BJ (cell line): Measurements from ENCODE around the gene TRIM65. TPM values are rescaled to one million over a fixed set of nuclear protein-coding genes. Genes with fewer than 3 reads are reported as not detected.

Source experiments
- CTCF ChIA-PET: fragments of 350-600 bp; formaldehyde crosslinking; extraction: SDS; loops from one replicate; lab custom pipeline; 2021; ENCODE audit warnings: antibody characterized with exemption, inconsistent platforms; lab: Yijun Ruan, JAX
- POLR2A ChIA-PET: fragments of 300-600 bp; sonication (Branson Sonifier 250); formaldehyde crosslinking; extraction: SDS; loops from one replicate; lab custom pipeline; 2021; ENCODE audit warnings: antibody characterized with exemption; lab: Charles Lee
- DNase-seq: peaks from one replicate; pipeline ENCODE4 v3.0.0-alpha.2; 2011; ENCODE audit warnings: low read depth
- H3K27me3 ChIP-seq: 2 replicates; pipeline ENCODE4 v1.6.0; 2011; ENCODE audit warnings: low read length; ENCODE audit not compliant: control insufficient read depth, insufficient read depth
- H3K36me3 ChIP-seq: 2 replicates; pipeline ENCODE4 v1.5.1; 2011; ENCODE audit warnings: low read length; ENCODE audit not compliant: control insufficient read depth, insufficient read depth
- H3K4me3 ChIP-seq: 2 replicates; pipeline ENCODE4 v1.5.1; 2011; ENCODE audit warnings: low read depth, mild to moderate bottlenecking, control low read depth, low read length
- polyA plus RNA-seq: library from polyadenylated mRNA; depleted of rRNA; stranded (reverse); fragments of >200 nt; gene quantifications from 2 replicates; pipeline ENCODE4 v1.2.3, GENCODE V29; 2011
- TF ChIP-seq, protein P1 (sequence below): IDR thresholded peaks from 2 replicates; pipeline ENCODE4 v1.5.1; 2011; ENCODE audit warnings: low read depth, mild to moderate bottlenecking, control low read depth, inconsistent platforms, low read length, moderate library complexity; ENCODE audit not compliant: insufficient read depth

The TRIM65 gene
- polyA plus RNA-seq, 1 experiment: 8.6 TPM

GRCh38 chr17:75893305-75894048 is 3.3 kb downstream of the TRIM65 start:
- TF ChIP-seq, protein P1, sequence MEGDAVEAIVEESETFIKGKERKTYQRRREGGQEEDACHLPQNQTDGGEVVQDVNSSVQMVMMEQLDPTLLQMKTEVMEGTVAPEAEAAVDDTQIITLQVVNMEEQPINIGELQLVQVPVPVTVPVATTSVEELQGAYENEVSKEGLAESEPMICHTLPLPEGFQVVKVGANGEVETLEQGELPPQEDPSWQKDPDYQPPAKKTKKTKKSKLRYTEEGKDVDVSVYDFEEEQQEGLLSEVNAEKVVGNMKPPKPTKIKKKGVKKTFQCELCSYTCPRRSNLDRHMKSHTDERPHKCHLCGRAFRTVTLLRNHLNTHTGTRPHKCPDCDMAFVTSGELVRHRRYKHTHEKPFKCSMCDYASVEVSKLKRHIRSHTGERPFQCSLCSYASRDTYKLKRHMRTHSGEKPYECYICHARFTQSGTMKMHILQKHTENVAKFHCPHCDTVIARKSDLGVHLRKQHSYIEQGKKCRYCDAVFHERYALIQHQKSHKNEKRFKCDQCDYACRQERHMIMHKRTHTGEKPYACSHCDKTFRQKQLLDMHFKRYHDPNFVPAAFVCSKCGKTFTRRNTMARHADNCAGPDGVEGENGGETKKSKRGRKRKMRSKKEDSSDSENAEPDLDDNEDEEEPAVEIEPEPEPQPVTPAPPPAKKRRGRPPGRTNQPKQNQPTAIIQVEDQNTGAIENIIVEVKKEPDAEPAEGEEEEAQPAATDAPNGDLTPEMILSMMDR: no peak
- no peak for DNase-seq
- ChIA-PET CTCF (interaction anchor here (0.5 to 6.9 kb wide), 8 partner anchors 11 to 143 kb away, joined by 3 to 58 read pairs (median 5); partner anchors contain the start of gene TRIM47), POLR2A (interaction anchor here (1.4 kb wide), 1 partner anchor 109 kb away, joined by 18 read pairs; the partner anchor contains the start of gene UNK)
- Histone ChIP-seq H3K4me3 (no peak overlapping the region), H3K36me3 (peaks cover 16% of the 10 kb centered on the region), H3K27me3 (no peaks in the 10 kb centered on the region)

DNA sequence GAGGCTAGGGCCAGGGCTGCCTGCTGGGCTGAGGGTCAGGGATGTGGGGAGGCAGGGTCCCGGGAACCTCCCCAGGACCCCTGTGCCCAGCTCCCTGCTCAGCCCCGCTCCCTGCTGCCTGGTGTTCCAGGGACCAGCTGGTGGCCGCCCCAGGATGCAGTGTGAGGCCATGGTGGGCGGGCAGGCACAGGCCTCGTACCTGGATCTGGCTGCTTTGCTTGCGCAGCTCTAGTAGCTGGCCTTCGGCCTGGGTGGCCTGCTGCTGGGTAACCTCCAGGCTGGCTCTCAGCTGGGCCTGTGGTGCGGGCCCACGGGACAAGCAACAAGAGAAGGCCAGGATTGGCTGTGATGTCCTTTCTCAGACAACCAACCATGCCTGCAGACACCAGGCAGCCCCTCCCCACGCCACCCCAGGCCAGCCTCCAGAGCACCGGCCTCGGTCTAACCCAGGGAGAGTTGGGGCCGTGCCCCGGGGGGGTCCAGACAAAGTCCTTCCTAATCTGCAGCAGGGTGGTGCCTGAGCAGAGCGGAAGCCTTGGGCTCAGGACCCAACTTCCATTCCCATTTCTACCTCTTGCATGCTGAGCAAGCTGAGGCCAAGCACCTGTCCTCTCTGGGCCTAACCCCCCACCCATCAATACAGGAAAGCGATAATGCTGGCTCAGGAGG is 4.1 kb downstream of the TRIM65 start:
- ChIA-PET POLR2A (no interaction called here), CTCF (interaction anchor here (0.9 to 6.9 kb wide), 7 partner anchors 14 to 139 kb away, joined by 3 to 58 read pairs (median 7); partner anchors contain the start of gene TRIM47)
- DNase-seq: no peak
- TF ChIP-seq, protein P1: no peak
- Histone ChIP-seq H3K4me3 (no peak overlapping the region), H3K27me3 (no peaks in the 10 kb centered on the region), H3K36me3 (peaks cover 12% of the 10 kb centered on the region)

GRCh38 chr17:75891605-75892555 is 4.9 kb downstream of the TRIM65 start:
- POLR2A ChIA-PET: interaction anchor here (0.6 kb wide), 1 partner anchor 237 kb away, joined by 7 read pairs; no protein-coding TSS in a partner anchor
- CTCF ChIA-PET: interaction anchor here (0.9 to 1.1 kb wide), 4 partner anchors 13 to 138 kb away, joined by 3 to 4 read pairs (median 3); partner anchors contain the start of gene TRIM47

DNA sequence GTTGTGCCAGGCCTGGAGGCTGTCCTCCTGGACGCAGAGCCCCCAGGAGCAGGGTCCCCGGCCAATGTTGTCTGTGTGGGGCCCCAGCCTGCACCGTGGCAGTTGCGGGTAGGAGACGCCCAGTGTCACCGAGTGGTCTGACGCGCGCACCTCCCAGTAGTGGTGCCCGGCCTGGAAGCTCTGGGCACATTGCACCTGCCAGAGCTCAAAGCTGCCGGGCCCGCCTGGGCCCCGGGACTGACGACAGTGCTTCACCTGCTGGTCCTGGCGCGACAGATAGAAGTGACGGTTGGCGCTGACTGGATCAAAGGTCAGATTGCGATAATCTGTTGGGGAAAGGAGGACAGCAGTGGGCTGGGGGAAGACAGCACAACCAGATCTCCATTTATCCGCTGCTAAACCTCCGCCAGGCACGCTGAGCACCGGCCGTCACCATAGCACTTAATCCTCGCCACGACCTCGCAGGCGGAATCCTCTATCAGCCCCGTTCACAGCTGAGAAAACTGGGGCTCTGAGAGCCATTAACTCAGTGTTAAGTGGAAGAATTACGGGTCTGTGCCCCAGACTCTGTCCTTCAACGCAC is 5.6 kb downstream of the TRIM65 start:
- TF ChIP-seq, protein P1: no peak
- CTCF ChIA-PET: interaction anchor here (1.1 kb wide), 1 partner anchor 14 kb away, joined by 4 read pairs; no protein-coding TSS in a partner anchor
- POLR2A ChIA-PET: no interaction called here
- Histone ChIP-seq H3K27me3 (no peaks in the 10 kb centered on the region), H3K36me3 (peaks cover 10% of the 10 kb centered on the region), H3K4me3 (no peak overlapping the region)
- DNase-seq: no peak

More at GRCh38 chr17:75891605-75892555, 4.9 kb downstream of the TRIM65 start:
- Histone ChIP-seq H3K4me3 (no peak overlapping the region), H3K27me3 (no peaks in the 10 kb centered on the region), H3K36me3 (peaks cover 10% of the 10 kb centered on the region)
- TF ChIP-seq, protein P1: no peak
- DNase-seq: no peak
